SKM-1 treated with dmso at 0.1 percent for 144 hours (cell line): Measurements from ENCODE around the gene DNAJC5.
"Not testable (repeated sequence)": the region's sequence is repeated elsewhere in the genome, so short reads cannot be mapped to it uniquely, and the experiment has no call there.

ENCODE experiments used
- DNase-seq: peaks from one replicate; lab custom pipeline; 2025; ENCODE audit not compliant: unreplicated experiment; lab: John Stamatoyannopoulos, UW

DNAJC5 gene

GRCh38 chr20:63966172-63966943, 71.4 kb downstream of the DNAJC5 start:
- no peak for DNase-seq

GRCh38 chr20:63966944-63967322, 72.0 kb downstream of the DNAJC5 start:
- no peak for DNase-seq

- DNase-seq: no peak
Observed at GRCh38 chr20:63967330-63968135, 72.6 kb downstream of the DNAJC5 start.

- DNase-seq: no peak
Observed at GRCh38 chr20:63968136-63968927, 73.4 kb downstream of the DNAJC5 start.

GRCh38 chr20:63968928-63969760, 74.2 kb downstream of the DNAJC5 start:
- no peak for DNase-seq

GRCh38 chr20:63969838-63970713, 75.2 kb downstream of the DNAJC5 start, which contains the start of gene ZNF512B:
Gene ZNF512B, minus strand, starts transcription at chr20:63969930. Its CDS starts 1,980 bp downstream, at chr20:63967950.
- peak; percentile 26 for DNase-seq

GRCh38 chr20:63970714-63971431, 75.9 kb downstream of the DNAJC5 start:
- no peak for DNase-seq

GRCh38 chr20:63971960-63972311, 77.0 kb downstream of the DNAJC5 start:
- not testable (repeated sequence) for DNase-seq

GRCh38 chr20:63972312-63973159, 77.6 kb downstream of the DNAJC5 start:
- DNase-seq: no peak

- no peak for DNase-seq
Observed at GRCh38 chr20:63973160-63973479, 78.2 kb downstream of the DNAJC5 start.

GRCh38 chr20:63973636-63974401, 78.9 kb downstream of the DNAJC5 start:
- DNase-seq: peak; percentile 51

GRCh38 chr20:63974402-63975200, 79.7 kb downstream of the DNAJC5 start:
- DNase-seq: no peak

GRCh38 chr20:63976511-63976910, 81.6 kb downstream of the DNAJC5 start:
- not testable (repeated sequence) for DNase-seq

GRCh38 chr20:63976980-63977738, 82.2 kb downstream of the DNAJC5 start:
- DNase-seq: no peak

GRCh38 chr20:63977739-63978276, 82.9 kb downstream of the DNAJC5 start:
- no peak for DNase-seq
